ENCODE measurements around the gene MAP3K20.

DNA sequence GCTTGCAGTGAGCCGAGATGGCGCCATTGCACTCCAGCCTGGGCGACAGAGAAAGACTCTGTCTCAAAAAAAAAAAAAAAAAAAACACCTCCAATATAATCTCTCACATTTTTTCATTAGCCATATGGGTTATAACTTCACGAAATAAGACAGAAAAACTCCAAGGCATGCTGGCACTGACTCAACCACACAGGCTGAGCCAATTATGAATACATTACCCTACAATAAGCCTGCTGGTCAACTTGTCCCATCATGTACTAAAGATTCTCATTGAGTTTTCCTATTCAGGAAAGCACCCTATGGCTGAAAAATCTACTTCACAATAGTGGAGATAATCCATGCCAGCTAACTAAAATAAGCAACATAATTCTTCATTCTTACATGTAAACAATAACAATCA is 12.8 kb upstream of the MAP3K20 start:
- no peak for TF ChIP-seq BACH1 (IDR thresholded peaks at IDR 0.05; ENCODE audit: low read length)
- no peak for TF ChIP-seq CBX5 (IDR thresholded peaks at IDR 0.05; ENCODE audit: low read depth, low read length)
- no peak for TF ChIP-seq EZH2 (IDR thresholded peaks at IDR 0.05; ENCODE audit: low read depth, low read length, severe bottlenecking)

Data from H1 (cell line).